Bronchial epithelial cell (primary cell): Measurements from ENCODE around the gene ERO1A. TPM values are rescaled to one million over a fixed set of nuclear protein-coding genes. Genes with fewer than 3 reads are reported as not detected.

Experiments used
- DNase-seq: peaks from one replicate; pipeline ENCODE4 v3.0.0-alpha.2; 2010; ENCODE audit warnings: low read depth
- FAIRE-seq: peaks from 2 replicates; lab custom pipeline; 2011; peaks lifted over from hg19 to GRCh38; lab: Jason Lieb, UNC
- H3K27me3 ChIP-seq: 2 replicates; pipeline ENCODE4 v1.5.1; 2011; ENCODE audit warnings: low read length; ENCODE audit not compliant: control insufficient read depth, insufficient read depth
- H3K36me3 ChIP-seq: 2 replicates; pipeline ENCODE4 v1.5.1; 2011; ENCODE audit warnings: low read length; ENCODE audit not compliant: control insufficient read depth, insufficient read depth
- H3K4me3 ChIP-seq: 2 replicates; pipeline ENCODE4 v1.5.1; 2011; ENCODE audit warnings: mild to moderate bottlenecking, low read depth, low read length, control low read depth
- total RNA-seq: library from RNA; depleted of rRNA; stranded (reverse); fragments of >200 nt; gene quantifications from 2 replicates; pipeline ENCODE4 v1.2.1, GENCODE V29; 2014
- TF ChIP-seq, protein P1 (sequence below): IDR thresholded peaks from 2 replicates; pipeline ENCODE4 v1.5.1; 2011; ENCODE audit warnings: mild to moderate bottlenecking, moderate library complexity, low read length, control low read depth, inconsistent platforms; ENCODE audit not compliant: insufficient read depth, severe bottlenecking

Gene ERO1A
- total RNA-seq, 1 donor from 2014 or later = 486 TPM

GRCh38 chr14:52650774-52651173 is 44.6 kb downstream of the ERO1A start:
- Histone ChIP-seq H3K27me3 (no peaks in the 10 kb centered on the region), H3K36me3 (peaks cover 15% of the 10 kb centered on the region), H3K4me3 (no peak overlapping the region)
- FAIRE-seq = no peak
- TF ChIP-seq, protein P1, sequence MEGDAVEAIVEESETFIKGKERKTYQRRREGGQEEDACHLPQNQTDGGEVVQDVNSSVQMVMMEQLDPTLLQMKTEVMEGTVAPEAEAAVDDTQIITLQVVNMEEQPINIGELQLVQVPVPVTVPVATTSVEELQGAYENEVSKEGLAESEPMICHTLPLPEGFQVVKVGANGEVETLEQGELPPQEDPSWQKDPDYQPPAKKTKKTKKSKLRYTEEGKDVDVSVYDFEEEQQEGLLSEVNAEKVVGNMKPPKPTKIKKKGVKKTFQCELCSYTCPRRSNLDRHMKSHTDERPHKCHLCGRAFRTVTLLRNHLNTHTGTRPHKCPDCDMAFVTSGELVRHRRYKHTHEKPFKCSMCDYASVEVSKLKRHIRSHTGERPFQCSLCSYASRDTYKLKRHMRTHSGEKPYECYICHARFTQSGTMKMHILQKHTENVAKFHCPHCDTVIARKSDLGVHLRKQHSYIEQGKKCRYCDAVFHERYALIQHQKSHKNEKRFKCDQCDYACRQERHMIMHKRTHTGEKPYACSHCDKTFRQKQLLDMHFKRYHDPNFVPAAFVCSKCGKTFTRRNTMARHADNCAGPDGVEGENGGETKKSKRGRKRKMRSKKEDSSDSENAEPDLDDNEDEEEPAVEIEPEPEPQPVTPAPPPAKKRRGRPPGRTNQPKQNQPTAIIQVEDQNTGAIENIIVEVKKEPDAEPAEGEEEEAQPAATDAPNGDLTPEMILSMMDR = no peak
- DNase-seq = no peak

DNA sequence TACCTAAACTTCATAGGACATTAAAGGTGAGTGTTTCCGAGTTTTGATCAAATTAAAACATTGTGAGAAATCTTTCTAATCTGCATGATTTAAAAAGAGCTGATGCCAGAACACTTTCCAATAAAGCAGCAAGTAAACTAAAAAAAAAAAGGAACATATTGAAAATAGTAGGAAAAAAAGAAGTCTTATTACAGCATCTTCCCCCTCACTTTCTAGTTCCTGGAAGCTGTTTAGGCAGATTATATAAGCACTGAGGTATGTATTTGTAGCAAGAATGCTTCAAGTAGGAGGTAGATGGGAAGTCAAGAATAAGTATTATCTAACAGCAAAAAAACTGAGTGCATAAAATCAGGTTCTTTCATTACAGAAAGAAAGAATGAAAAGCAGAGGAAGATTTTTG is 45.8 kb downstream of the ERO1A start:
- no peak for DNase-seq
- TF ChIP-seq, protein P1 = no peak
- Histone ChIP-seq H3K36me3 (peaks cover 16% of the 10 kb centered on the region), H3K4me3 (no peak overlapping the region), H3K27me3 (no peaks in the 10 kb centered on the region)
- no peak for FAIRE-seq

DNA sequence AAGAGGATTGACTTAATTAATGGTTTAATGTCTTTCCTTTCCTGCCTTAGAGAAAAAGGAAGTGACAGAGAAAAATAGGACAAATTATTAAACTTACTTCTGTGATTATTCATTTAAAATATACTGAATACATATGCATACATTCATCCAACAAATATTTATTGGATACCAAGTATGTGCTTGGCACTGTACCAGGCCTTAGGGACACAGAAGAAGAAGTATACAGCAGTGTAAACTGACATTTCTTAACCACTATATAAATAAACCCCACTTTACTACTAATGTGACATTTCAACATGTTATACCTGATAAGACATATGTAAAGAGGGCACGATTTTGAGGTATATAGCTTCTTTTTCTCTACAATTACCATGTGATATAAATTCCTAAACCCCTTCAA is 53.6 kb downstream of the ERO1A start:
- FAIRE-seq (no peak), DNase-seq (no peak)
- Histone ChIP-seq H3K4me3 (no peak overlapping the region), H3K36me3 (peaks cover 3% of the 10 kb centered on the region), H3K27me3 (no peaks in the 10 kb centered on the region)
- TF ChIP-seq, protein P1 = no peak

GRCh38 chr14:52640137-52640536 is 55.2 kb downstream of the ERO1A start:
- FAIRE-seq = no peak
- TF ChIP-seq, protein P1 = no peak
- no peaks in the 10 kb centered on the region for H3K27me3 ChIP-seq
- DNase-seq = no peak
- H3K36me3 ChIP-seq = no peaks in the 10 kb centered on the region
- no peak overlapping the region for H3K4me3 ChIP-seq

DNA sequence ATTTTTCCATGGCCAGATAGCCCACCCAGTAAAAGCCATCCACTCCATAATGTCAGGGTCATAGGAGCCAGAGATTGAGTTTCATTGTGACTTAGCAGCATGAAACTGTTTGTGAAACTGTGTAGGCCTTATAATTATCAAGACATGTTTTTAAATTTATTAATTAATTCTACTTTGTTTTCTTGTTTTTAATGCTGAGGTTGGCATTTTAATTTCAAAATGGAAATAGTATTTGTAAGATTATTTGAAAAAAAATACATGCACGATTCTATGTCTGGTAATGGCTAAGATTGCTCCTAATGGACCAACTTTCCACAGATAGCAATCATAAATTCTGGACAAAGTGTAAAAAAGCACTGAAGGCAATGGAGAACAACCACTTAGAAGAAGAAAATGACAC is 75.7 kb downstream of the ERO1A start:
- Histone ChIP-seq H3K27me3 (no peaks in the 10 kb centered on the region), H3K4me3 (no peak overlapping the region), H3K36me3 (no peaks in the 10 kb centered on the region)
- TF ChIP-seq, protein P1 = no peak
- FAIRE-seq = no peak
- DNase-seq = no peak

DNA sequence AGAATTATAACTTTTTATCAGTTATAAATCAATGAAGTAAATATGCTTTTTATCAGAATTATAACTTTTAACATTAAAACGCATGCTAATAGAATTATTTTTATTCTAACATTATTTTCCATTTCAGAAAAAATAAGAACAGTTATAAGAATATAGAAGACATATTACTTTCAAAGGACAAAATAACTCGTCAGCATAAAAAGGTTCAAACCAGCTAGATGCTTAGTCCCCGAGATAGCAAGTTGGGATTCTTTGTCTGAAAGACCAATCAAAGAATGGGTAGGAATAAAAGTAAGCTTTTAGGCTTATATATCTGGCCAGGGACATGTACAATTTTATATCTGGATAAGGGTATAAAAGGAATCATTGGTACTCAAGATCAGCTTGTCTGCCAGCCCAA is 76.8 kb downstream of the ERO1A start:
- Histone ChIP-seq H3K27me3 (no peaks in the 10 kb centered on the region), H3K4me3 (no peak overlapping the region), H3K36me3 (no peaks in the 10 kb centered on the region)
- FAIRE-seq (no peak), DNase-seq (no peak)
- TF ChIP-seq, protein P1 = no peak
